NCI-H2196 (cell line): ENCODE measurements around the gene IRF1.
"Not testable (repeated sequence)": the region's sequence is repeated elsewhere in the genome, so short reads cannot be mapped to it uniquely, and the experiment has no call there.

ENCODE experiments used
- DNase-seq: peaks from one replicate; lab custom pipeline; 2025; ENCODE audit not compliant: unreplicated experiment; lab: John Stamatoyannopoulos, UW

IRF1 gene

DNA sequence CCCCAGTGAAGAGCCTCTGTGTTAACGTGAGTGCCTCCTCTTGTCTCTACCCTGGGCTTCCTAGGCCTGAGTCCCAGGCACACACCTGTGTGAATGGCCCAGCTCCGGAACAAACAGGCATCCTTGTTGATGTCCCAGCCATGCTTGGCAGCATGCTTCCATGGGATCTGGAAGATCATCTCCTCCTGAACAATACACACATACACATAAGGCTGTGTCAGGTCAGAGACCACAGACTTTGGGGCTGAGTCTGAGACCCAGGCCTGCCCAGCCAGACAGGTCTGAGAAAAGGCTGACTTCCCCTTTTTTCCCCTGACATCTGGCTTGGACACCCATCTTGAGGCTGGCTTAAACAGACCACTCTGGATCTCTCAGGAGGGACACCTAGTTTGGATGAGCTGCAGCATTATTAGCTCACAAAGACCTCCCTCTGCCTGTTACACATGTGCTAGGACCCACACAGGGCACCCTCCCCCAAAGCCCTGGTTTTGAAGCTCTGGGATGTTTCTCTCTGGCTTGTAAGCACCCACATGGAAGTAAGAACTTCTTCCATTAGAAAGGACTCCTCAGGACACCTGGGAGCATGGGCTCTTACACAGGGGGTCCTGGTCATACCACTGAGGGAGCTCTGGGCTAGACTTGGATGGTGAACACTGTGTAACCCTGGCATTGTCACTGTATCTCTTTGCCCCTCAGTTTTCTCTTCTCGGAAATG is 2.6 kb downstream of the IRF1 start:
- DNase-seq, result no peak

DNA sequence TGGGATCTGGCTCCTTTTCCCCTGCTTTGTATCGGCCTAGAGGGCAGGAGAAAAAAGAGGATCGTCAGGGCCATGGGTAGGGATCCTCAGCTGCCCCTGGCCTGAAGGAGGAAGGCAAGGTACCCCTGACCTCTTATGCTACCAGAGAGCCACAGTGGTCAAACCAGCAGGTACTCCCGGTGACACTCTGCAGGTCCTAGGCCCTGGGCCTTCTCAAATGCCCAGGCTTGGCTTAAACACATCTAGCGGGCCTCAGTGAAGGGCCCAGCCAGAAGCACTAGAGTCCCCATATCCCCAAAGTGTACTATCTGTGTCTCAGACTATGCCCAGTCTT is 3.5 kb downstream of the IRF1 start:
- DNase-seq, result no peak

DNA sequence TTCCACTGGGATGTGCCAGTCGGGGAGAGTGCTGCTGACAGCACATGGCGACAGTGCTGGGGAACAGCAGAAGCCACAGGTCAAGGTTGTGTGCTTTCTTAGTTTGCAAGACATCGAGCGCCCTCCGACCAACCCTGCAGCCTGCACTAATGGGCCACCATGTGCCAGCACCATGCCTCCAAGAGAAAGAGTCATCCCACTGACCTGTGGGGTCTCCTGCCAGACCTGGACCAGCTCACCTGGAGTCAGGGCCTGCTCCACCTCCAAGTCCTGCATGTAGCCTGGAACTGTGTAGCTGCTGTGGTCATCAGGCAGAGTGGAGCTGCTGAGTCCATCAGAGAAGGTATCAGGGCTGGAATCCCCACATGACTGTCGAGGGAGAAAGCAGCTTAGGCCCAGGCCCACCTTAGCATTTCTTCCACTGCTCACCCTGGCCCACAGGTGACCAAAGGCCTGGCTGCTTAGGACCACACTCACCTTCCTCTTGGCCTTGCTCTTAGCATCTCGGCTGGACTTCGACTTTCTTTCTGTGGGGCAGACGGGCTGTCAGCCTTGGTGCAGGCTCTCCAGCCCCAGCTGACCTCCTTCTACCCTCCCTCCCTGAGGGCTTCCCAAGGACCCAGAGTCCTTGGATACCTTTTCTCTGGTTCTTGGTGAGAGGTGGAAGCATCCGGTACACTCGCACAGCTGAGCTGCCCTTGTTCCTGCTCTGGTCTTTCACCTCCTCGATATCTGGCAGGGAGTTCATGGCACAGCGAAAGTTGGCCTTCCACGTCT is 4.1 kb downstream of the IRF1 start:
- no peak for DNase-seq

- DNase-seq, result no peak
These were observed 4.8 kb downstream of the IRF1 start for GRCh38 chr5:132485641-132486317.

- not testable (repeated sequence) for DNase-seq
These were observed 5.5 kb downstream of the IRF1 start for GRCh38 chr5:132484876-132485640.

GRCh38 chr5:132484391-132484725 is 6.2 kb downstream of the IRF1 start:
- no peak for DNase-seq

DNA sequence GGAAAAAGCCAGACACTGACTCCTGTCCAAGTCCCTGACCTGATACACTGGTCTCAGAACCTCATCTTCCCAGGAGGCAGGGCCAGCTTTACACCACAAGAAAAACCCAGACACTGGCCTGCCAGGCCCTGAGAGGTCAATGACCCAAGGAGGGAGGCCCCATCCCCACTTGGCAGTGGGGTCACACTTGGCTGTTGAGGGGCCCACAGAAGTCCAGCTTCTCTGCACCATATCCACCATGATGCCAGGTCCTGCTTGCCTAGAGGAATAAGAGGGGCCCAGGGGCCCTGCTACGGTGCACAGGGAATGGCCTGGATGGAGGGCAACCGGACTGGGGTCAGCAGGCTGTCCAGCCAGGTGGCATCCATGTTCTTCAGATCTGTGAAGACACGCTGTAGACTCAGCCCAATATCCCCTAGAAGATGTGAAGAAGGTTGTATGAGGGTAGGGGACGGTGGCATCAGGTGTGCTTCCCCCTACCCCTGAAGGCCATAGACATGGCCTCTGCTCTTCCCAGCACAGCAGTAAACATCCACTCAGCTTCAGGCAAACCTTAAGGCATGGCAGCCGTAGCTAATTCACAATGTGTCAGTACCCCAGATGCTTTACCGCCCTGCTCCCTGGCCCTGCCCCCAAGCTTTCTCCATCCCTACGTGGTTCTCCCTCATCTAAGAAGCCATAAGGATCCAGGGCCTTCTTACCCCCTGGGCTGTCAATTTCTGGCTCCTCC is 6.7 kb downstream of the IRF1 start:
- no peak for DNase-seq

DNA sequence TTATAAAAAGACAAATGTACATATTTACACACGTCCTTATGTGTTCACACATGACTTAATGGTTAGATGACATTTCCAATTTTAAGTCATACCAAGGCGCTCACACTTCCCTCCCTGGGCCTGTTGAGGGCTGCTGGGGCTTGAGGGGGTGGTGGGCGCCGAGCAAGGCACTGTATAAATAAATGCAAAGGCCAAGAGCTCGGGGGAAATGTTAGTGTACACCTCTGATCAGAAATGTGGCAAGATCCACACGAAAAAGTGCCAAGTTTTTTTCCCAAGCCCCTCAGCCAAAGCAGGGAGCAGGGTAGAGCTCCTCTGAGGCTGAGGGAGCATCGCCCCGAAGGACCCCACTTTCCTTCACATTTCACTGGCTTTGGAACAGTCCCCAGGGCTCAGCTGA is 7.5 kb downstream of the IRF1 start:
- no peak for DNase-seq

DNA sequence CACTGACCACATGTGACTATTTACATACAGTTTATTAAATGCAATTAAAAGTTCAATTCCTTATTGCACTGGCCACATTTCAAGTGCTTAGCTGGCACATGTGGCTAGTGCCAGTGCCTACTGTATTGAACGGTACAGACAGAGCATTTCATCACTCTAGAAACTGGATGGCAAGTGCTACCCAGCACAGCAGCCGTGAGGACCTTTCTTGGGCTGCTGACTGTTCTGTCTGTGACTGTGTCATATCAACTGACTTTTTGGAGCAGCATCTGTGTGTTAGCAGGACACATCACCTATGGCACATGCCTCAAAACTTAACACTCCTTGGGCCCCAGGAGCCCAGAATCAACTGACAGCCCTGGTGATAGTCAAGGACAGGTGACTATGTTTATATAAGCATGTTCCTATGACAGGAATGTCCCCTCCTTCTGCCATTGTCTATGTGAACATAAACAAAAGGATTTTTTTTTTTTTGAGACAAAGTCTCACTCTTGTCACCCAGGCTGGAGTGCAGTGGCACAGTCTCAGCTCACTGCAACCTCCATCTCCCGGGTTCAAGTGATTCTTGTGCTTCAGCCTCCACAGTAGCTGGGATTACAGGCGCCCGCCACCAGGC is 8.9 kb downstream of the IRF1 start:
- no peak for DNase-seq

DNA sequence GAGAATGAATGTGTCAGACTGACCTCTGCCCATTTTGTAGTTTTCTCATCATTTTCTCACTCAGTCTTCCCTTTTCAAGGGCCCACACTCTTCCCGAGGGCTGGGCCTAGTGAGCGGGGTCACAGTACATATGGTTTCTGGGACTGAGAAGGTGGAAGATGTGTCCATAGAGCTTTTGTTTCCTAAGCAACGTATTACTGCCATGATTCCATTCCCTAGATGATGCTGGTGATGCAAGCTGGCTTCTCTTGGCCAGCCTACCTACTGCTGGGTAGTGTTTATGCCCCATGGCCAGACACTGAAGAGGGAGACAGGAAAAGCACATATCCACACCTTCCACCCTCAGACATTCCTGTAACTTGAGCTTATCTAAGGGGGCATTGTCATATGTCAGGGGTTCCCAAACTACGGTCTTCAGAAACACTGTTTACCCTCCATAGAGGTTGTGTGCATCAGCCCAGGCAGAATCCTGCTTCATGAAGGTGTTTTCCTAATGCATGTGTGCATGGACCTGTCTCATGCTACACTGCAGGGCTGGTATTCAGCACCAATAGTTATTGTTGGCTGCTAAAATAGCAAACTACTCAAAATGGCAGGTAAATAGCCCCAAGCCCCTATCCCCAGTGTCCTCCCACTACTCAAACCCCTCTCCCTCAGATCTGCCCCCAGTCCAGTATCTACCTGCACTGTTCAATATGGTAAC is 9.5 kb downstream of the IRF1 start:
- DNase-seq, result no peak

DNA sequence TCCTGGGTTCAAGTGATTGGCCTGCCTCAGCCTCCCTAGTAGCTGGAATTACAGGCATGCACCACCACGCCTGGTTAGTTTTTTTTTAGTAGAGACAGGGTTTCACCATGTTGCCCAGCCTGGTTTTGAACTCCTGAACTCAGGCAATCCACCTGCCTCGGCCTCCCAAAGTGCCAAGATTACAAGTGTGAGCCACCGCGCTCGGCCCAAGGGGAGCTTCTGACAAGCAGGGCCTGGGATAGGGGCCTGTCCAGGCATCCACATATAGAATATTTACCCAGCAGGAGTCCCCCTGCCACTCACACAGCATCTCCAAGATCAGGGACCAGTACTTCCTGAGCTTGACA is 10.1 kb downstream of the IRF1 start:
- no peak for DNase-seq

- DNase-seq, result no peak
These were observed 10.5 kb downstream of the IRF1 start for GRCh38 chr5:132480042-132480441.

- DNase-seq, result no peak
These were observed 11.2 kb downstream of the IRF1 start for GRCh38 chr5:132479111-132479951.

GRCh38 chr5:132478366-132478871 is 12.2 kb downstream of the IRF1 start:
- no peak for DNase-seq

DNA sequence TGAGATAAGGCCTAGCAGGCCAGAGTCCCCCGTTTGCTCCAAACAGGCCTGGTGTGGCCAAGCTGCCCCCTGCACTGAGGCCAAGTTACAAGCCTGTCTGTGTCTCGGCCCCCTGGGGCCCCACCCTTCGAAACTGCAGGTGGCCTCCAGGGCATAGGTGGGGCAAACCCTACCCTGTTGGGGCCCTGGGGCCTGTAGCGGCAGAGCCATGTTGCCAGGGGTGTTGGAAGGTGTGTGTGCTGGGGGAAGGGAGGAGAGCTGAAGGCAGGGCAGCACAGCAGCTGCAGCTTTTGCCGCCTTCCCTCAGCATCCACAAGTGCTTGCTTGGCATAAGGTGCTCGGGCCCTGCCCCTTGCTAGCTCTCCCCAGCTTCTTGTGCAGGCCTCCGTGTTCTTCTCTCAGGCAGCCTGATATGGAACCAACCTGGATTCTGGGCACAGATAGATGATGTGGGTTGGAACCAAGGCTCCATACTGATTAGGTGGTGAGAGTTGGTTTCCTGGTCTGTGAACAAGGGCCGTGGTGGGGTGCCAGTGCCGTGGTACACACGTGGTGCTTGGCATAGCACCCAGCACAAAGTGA is 12.7 kb downstream of the IRF1 start:
- DNase-seq, result no peak

GRCh38 chr5:132476876-132477781 is 13.4 kb downstream of the IRF1 start:
- DNase-seq, result no peak
